IPS-20b (cell line): ENCODE data around the gene KRTAP9-3.
"Not testable (repeated sequence)": the region's sequence is repeated elsewhere in the genome, so short reads cannot be mapped to it uniquely, and the experiment has no call there.

Experiments used
- H3K27ac ChIP-seq: one replicate; pipeline ENCODE4 v1.5.1; 2013; ENCODE audit warnings: low read length
- H3K27me3 ChIP-seq: 2 replicates; pipeline ENCODE4 v1.6.1; 2013; ENCODE audit warnings: mild to moderate bottlenecking, low read length, inconsistent platforms; ENCODE audit not compliant: insufficient read depth
- H3K36me3 ChIP-seq: 2 replicates; pipeline ENCODE4 v1.6.1; 2013; ENCODE audit warnings: low read depth, mild to moderate bottlenecking, inconsistent platforms, low read length, moderate library complexity; ENCODE audit not compliant: insufficient read depth
- H3K4me1 ChIP-seq: 2 replicates; pipeline ENCODE4 v1.6.1; 2013; ENCODE audit warnings: mild to moderate bottlenecking, control low read depth, inconsistent platforms, low read length, moderate library complexity; ENCODE audit not compliant: insufficient read depth
- H3K4me3 ChIP-seq: 2 replicates; pipeline ENCODE4 v1.5.1; 2013; ENCODE audit warnings: mild to moderate bottlenecking, low read length, inconsistent platforms
- H3K9ac ChIP-seq: 2 replicates; pipeline ENCODE4 v1.6.1; 2013; ENCODE audit warnings: low read depth, mild to moderate bottlenecking, inconsistent platforms, low read length, moderate library complexity
- H3K9me3 ChIP-seq: 2 replicates; pipeline ENCODE4 v1.6.1; 2013; ENCODE audit warnings: mild to moderate bottlenecking, low read depth, low read length, inconsistent platforms; ENCODE audit not compliant: insufficient read depth

KRTAP9-3 gene, protein sequence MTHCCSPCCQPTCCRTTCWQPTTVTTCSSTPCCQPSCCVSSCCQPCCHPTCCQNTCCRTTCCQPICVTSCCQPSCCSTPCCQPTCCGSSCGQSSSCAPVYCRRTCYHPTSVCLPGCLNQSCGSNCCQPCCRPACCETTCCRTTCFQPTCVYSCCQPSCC

GRCh38 chr17:41232399-41233105 is at the start of gene KRTAP9-3:
Gene KRTAP9-3, plus strand, starts transcription at chr17:41232449. Its CDS starts 53 bp downstream, at chr17:41232502.
- not testable (repeated sequence) for H3K9ac ChIP-seq, H3K9me3 ChIP-seq, H3K27me3 ChIP-seq, H3K4me1 ChIP-seq, H3K4me3 ChIP-seq, H3K36me3 ChIP-seq, H3K27ac ChIP-seq

GRCh38 chr17:41184480-41184961 is 47.7 kb upstream of the KRTAP9-3 start, which contains the start of gene KRTAP4-1:
Gene KRTAP4-1, minus strand, starts transcription at chr17:41184911. Its CDS starts 57 bp downstream, at chr17:41184854.
- no peaks in the 10 kb centered on the region for H3K9me3 ChIP-seq
- no peak within 1 kb of the TSS for H3K27ac ChIP-seq
- no peaks in the 10 kb centered on the region for H3K36me3 ChIP-seq
- no peaks in the 10 kb centered on the region for H3K4me1 ChIP-seq
- no peak within 1 kb of the TSS for H3K9ac ChIP-seq
- H3K27me3 ChIP-seq = no peaks in the 10 kb centered on the region
- no peak within 1 kb of the TSS for H3K4me3 ChIP-seq

DNA sequence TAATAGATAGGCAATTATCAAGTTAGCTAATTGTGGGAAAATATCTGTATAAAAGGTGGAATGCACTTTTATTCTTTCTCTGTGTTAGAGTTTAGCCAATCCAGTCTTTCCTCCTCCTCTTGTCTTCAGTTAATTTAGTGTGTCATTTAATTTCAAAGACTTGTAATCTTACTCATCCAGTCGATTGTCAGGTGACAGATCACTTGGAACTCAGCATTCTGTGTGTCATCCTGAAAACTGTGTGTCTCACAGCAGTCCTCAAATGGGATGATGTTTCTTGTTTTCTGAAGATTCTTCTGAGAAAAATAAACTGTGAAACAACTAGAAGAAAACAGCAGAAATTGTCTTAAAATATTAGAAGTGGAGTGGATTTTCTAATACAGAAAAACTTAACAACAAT is 47.2 kb upstream of the KRTAP9-3 start:
- H3K27me3 ChIP-seq = no peaks in the 10 kb centered on the region
- no peak overlapping the region for H3K4me3 ChIP-seq

DNA sequence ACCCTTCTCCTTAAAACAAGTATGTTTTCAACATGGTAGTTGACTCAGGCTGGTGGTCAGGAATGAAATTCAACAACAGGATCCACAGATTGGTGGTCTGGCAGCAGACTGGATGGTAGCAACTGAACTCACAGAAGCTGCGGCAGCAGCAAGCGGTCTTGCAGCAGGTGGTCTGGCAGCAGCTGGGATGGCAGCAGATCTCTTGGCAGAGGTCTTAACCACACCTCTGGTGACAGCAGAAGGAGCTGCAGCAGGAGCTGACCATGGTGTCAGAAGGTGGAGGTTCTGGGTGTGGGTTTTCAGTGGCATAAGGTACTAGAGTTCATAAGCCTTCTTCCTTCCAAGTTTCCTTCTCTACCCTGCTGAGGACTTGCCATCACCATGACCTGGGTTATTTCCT is 45.4 kb upstream of the KRTAP9-3 start:
- Histone ChIP-seq H3K27ac (no peak overlapping the region), H3K27me3 (no peaks in the 10 kb centered on the region), H3K4me1 (no peaks in the 10 kb centered on the region), H3K9ac (no peak overlapping the region), H3K36me3 (no peaks in the 10 kb centered on the region), H3K9me3 (no peaks in the 10 kb centered on the region), H3K4me3 (no peak overlapping the region)

More for the DNA sequence above, 47.2 kb upstream of the KRTAP9-3 start:
- Histone ChIP-seq H3K9ac (no peak overlapping the region), H3K36me3 (no peaks in the 10 kb centered on the region), H3K27ac (no peak overlapping the region), H3K9me3 (no peaks in the 10 kb centered on the region), H3K4me1 (no peaks in the 10 kb centered on the region)

DNA sequence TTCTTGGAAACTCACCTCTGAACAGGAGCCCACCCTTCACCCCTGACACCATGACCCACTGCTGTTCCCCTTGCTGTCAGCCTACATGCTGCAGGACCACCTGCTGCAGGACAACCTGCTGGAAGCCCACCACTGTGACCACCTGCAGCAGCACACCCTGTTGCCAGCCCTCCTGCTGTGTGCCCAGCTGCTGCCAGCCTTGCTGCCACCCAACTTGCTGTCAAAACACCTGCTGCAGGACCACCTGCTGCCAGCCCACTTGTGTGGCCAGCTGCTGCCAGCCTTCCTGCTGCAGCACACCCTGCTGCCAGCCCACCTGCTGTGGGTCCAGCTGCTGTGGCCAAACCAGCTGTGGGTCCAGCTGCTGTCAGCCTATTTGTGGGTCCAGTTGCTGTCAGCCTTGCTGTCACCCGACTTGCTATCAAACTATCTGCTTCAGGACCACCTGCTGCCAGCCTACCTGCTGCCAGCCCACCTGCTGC is 42.4 kb upstream of the KRTAP9-3 start, which contains the start of gene KRTAP9-1:
TSS of gene KRTAP9-1 (plus strand) at position 51 of the 482 bp plus-strand sequence. CDS start at position 51, 0 bp downstream.
- not testable (repeated sequence) for H3K36me3 ChIP-seq, H3K27me3 ChIP-seq, H3K9me3 ChIP-seq, H3K9ac ChIP-seq, H3K27ac ChIP-seq, H3K4me1 ChIP-seq, H3K4me3 ChIP-seq

DNA sequence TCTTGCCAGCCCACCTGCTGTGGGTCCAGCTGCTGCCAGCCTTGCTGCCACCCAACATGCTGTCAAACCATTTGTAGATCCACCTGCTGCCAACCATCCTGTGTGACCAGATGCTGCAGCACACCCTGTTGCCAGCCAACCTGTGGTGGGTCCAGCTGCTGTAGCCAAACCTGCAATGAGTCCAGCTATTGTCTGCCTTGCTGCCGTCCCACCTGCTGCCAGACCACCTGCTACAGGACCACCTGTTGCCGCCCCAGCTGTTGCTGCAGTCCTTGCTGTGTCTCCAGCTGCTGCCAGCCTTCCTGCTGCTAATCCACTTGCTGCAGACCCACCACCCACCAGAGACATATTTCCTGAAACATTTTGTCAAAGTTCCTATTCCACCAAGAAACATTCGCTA is 41.9 kb upstream of the KRTAP9-3 start:
- no peak overlapping the region for H3K9ac ChIP-seq
- H3K9me3 ChIP-seq = no peaks in the 10 kb centered on the region
- no peaks in the 10 kb centered on the region for H3K36me3 ChIP-seq
- no peak overlapping the region for H3K27ac ChIP-seq
- no peaks in the 10 kb centered on the region for H3K27me3 ChIP-seq
- H3K4me1 ChIP-seq = no peaks in the 10 kb centered on the region
- no peak overlapping the region for H3K4me3 ChIP-seq

- no peak overlapping the region for H3K27ac ChIP-seq
- H3K27me3 ChIP-seq = no peaks in the 10 kb centered on the region
- H3K9ac ChIP-seq = no peak overlapping the region
- H3K9me3 ChIP-seq = no peaks in the 10 kb centered on the region
- H3K4me3 ChIP-seq = no peak overlapping the region
- H3K36me3 ChIP-seq = no peaks in the 10 kb centered on the region
- no peaks in the 10 kb centered on the region for H3K4me1 ChIP-seq
Measured at GRCh38 chr17:41196068-41196467, 36.2 kb upstream of the KRTAP9-3 start.

GRCh38 chr17:41199421-41200078 is 32.7 kb upstream of the KRTAP9-3 start:
- no peaks in the 10 kb centered on the region for H3K36me3 ChIP-seq
- no peaks in the 10 kb centered on the region for H3K9me3 ChIP-seq
- no peaks in the 10 kb centered on the region for H3K27me3 ChIP-seq
- no peak overlapping the region for H3K4me3 ChIP-seq
- no peak overlapping the region for H3K9ac ChIP-seq
- no peaks in the 10 kb centered on the region for H3K4me1 ChIP-seq
- no peak overlapping the region for H3K27ac ChIP-seq

GRCh38 chr17:41211845-41212466 is 20.3 kb upstream of the KRTAP9-3 start:
- Histone ChIP-seq H3K9ac (no peak overlapping the region), H3K36me3 (no peaks in the 10 kb centered on the region), H3K4me1 (no peaks in the 10 kb centered on the region), H3K9me3 (peaks cover 4% of the 10 kb centered on the region; the same call in 1 of the 2 replicates), H3K27me3 (no peaks in the 10 kb centered on the region), H3K27ac (no peak overlapping the region), H3K4me3 (no peak overlapping the region)

DNA sequence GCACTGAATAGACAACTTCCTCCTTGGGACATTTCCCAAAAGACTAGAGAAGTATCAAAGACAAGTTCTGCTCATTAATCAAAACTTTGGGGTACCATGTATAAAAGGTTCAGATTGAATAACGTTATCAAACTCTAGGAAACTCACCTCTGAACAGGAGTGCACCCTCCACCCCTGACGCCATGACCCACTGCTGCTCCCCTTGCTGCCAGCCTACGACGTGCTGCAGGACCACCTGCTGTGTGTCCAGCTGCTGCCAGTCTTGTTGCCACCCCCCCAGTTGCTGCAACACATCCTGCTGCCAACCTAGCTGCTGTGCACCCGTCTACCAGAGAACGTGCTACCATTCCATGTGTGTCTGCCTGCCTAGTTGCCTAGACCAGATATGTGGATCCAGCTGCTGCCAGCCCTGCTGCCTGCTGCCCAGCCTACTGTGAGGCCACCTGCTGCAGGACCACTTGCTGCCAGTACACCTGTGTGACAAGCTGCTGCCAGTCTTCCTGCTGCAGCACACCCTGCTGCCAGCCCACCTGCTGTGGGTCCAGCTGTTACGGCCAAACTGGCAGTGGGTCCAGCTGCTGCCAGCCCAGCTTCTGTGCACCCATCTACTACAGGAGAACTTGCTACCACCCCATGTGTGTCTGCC is 19.6 kb upstream of the KRTAP9-3 start:
- Histone ChIP-seq H3K27ac (no peak overlapping the region), H3K9ac (no peak overlapping the region)

DNA sequence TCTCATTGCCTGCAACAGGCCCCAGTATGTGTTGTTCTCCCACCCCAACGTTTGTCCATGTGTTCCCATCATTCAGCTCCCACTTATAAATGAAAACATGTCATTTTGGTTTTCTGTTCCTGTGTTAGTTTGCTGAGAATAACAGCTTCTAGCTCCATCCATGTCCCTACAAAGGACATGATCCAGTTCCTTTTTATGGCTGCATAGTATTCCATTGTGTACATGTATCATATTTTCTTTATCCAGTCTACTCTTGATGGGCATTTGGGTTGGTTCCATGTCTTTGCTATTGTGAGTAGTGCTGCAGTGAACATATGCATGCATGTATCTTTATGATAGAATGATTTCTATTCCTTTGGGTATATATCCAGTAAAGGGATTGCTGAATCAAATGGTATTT is 16.6 kb upstream of the KRTAP9-3 start:
- H3K4me3 ChIP-seq = no peak overlapping the region

More for the DNA sequence above, 19.6 kb upstream of the KRTAP9-3 start:
- Histone ChIP-seq H3K27me3 (no peaks in the 10 kb centered on the region), H3K4me3 (no peak overlapping the region), H3K36me3 (no peaks in the 10 kb centered on the region), H3K4me1 (no peaks in the 10 kb centered on the region), H3K9me3 (no peaks in the 10 kb centered on the region)

More for the DNA sequence above, 16.6 kb upstream of the KRTAP9-3 start:
- no peaks in the 10 kb centered on the region for H3K9me3 ChIP-seq
- H3K36me3 ChIP-seq = no peaks in the 10 kb centered on the region
- H3K4me1 ChIP-seq = no peaks in the 10 kb centered on the region
- no peak overlapping the region for H3K27ac ChIP-seq
- H3K9ac ChIP-seq = no peak overlapping the region
- H3K27me3 ChIP-seq = no peaks in the 10 kb centered on the region
